A673 (cell line): ENCODE measurements around the gene HOMER1. TPM values are rescaled to one million over a fixed set of nuclear protein-coding genes. Genes with fewer than 3 reads are reported as not detected.

Source experiments
- BruUV-seq: library from RNA; stranded (reverse); fragments of 400-500 nt; replicated peaks from 2 replicates; lab custom pipeline; 2021; lab: Mats Ljungman, UMichigan
- CTCF ChIA-PET: fragments of 300-600 bp; sonication (Branson Sonifier 250); formaldehyde crosslinking; loops from one replicate; lab custom pipeline; 2022; ENCODE audit warnings: antibody characterized with exemption; lab: Charles Lee
- POLR2A ChIA-PET: fragments of 300-600 bp; sonication (Branson Sonifier 250); formaldehyde crosslinking; loops from one replicate; lab custom pipeline; 2022; ENCODE audit warnings: antibody characterized with exemption; ENCODE audit not compliant: low non-redundant PET; lab: Charles Lee
- DNase-seq: peaks from one replicate; pipeline ENCODE4 v3.0.0-alpha.2; 2015; ENCODE audit warnings: low spot score
- H3K27ac ChIP-seq: fragments of 200-600 bp; sonication (generic); 2 replicates; pipeline ENCODE4 v1.5.1; 2016; ENCODE audit warnings: mixed run types, low read depth, mild to moderate bottlenecking, mixed read lengths, antibody characterized with exemption, low read length; ENCODE audit not compliant: poor library complexity, severe bottlenecking
- H3K27me3 ChIP-seq: fragments of 200-600 bp; sonication (generic); replicated peaks from 2 replicates; pipeline ENCODE4 v1.6.1; 2017; ENCODE audit warnings: mixed run types, low read depth, mild to moderate bottlenecking, mixed read lengths, antibody characterized with exemption, low read length; ENCODE audit not compliant: insufficient read depth, poor library complexity
- H3K36me3 ChIP-seq: fragments of 200-600 bp; sonication (generic); 2 replicates; pipeline ENCODE4 v1.6.1; 2016; ENCODE audit warnings: mixed run types, mild to moderate bottlenecking, mixed read lengths, antibody characterized with exemption, low read length; ENCODE audit not compliant: insufficient read depth, poor library complexity, severe bottlenecking
- H3K4me1 ChIP-seq: fragments of 200-600 bp; sonication (generic); 2 replicates; pipeline ENCODE4 v1.6.1; 2017; ENCODE audit warnings: mixed run types, mild to moderate bottlenecking, mixed read lengths, antibody characterized with exemption, low read length; ENCODE audit not compliant: insufficient read depth, poor library complexity, severe bottlenecking
- H3K4me3 ChIP-seq: fragments of 200-600 bp; sonication (generic); 2 replicates; pipeline ENCODE4 v1.5.1; 2016; ENCODE audit warnings: low read depth, mixed run types, mild to moderate bottlenecking, mixed read lengths, low read length; ENCODE audit not compliant: poor library complexity, severe bottlenecking
- H3K9me3 ChIP-seq: fragments of 200-600 bp; sonication (generic); 2 replicates; pipeline ENCODE4 v1.6.1; 2016; ENCODE audit warnings: mixed run types, low read depth, mild to moderate bottlenecking, mixed read lengths, antibody characterized with exemption, low read length; ENCODE audit not compliant: poor library complexity, severe bottlenecking
- EZH2 ChIP-seq: fragments of 200-600 bp; sonication (generic); IDR thresholded peaks from 2 replicates; pipeline ENCODE4 v1.6.1; 2017; ENCODE audit warnings: borderline replicate concordance, low read depth, mild to moderate bottlenecking, mixed read lengths, antibody characterized with exemption, low read length; ENCODE audit not compliant: poor library complexity, severe bottlenecking
- intact Hi-C: fragments of 100-400 bp; cut with micrococcal nuclease; formaldehyde crosslinking; loops from one replicate; pipeline ENCODE4 v1.10.0; 2022; ENCODE audit not compliant: unreplicated experiment
- total RNA-seq: library from RNA; stranded (reverse); gene quantifications from 2 replicates; pipeline ENCODE4 v1.2.3, GENCODE V29; 2021
- TF ChIP-seq, protein P1 (sequence below): fragments of 300-800, 200-600 bp; sonication (generic); conservative IDR thresholded peaks from 2 replicates; pipeline ENCODE4 v1.5.1; 2017; ENCODE audit warnings: low read depth, mild to moderate bottlenecking, antibody characterized with exemption, low read length, moderate library complexity, mixed read lengths

Gene HOMER1
- total RNA-seq, 1 experiment from 2014 or later: 34.0 TPM

DNA sequence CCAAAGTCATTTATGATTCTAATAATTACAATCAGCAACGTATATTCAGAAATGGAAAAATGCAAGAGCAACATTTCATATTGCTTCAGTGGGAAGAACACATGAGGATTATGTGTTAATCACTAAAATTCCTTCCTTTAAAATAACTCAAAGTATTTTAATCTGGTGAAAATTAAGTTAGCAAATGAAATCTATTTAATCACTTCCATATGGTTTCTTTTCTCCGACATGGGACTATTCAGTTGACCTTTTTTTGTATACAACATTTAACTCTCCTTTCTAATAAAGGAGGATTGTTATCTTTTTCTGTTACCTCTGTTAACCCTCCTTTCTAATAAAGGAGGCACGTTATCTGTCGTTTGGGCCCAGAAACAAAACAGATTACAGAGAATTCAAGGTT is 59.9 kb downstream of the HOMER1 start:
- POLR2A ChIA-PET: no interaction called here
- H3K27me3 ChIP-seq: no peaks in the 10 kb centered on the region
- TF ChIP-seq, protein P1, sequence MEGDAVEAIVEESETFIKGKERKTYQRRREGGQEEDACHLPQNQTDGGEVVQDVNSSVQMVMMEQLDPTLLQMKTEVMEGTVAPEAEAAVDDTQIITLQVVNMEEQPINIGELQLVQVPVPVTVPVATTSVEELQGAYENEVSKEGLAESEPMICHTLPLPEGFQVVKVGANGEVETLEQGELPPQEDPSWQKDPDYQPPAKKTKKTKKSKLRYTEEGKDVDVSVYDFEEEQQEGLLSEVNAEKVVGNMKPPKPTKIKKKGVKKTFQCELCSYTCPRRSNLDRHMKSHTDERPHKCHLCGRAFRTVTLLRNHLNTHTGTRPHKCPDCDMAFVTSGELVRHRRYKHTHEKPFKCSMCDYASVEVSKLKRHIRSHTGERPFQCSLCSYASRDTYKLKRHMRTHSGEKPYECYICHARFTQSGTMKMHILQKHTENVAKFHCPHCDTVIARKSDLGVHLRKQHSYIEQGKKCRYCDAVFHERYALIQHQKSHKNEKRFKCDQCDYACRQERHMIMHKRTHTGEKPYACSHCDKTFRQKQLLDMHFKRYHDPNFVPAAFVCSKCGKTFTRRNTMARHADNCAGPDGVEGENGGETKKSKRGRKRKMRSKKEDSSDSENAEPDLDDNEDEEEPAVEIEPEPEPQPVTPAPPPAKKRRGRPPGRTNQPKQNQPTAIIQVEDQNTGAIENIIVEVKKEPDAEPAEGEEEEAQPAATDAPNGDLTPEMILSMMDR: no peak
- no peak for TF ChIP-seq EZH2
- BruUV-seq: no TSS peak
- DNase-seq: no peak
- CTCF ChIA-PET: no interaction called here
- no peaks in the 10 kb centered on the region for H3K9me3 ChIP-seq
- H3K27ac ChIP-seq: peak overlapping the region; percentile 34
- H3K36me3 ChIP-seq: no peaks in the 10 kb centered on the region
- no peak overlapping the region for H3K4me3 ChIP-seq
- intact Hi-C loops: no loop called here
- H3K4me1 ChIP-seq: peaks cover 16% of the 10 kb centered on the region

GRCh38 chr5:79448336-79448735 is 65.6 kb downstream of the HOMER1 start:
- BruUV-seq: no TSS peak
- Histone ChIP-seq H3K36me3 (peaks cover 3% of the 10 kb centered on the region), H3K9me3 (no peaks in the 10 kb centered on the region), H3K4me3 (no peak overlapping the region), H3K27ac (no peak overlapping the region), H3K4me1 (peaks cover 24% of the 10 kb centered on the region), H3K27me3 (no peaks in the 10 kb centered on the region)
- no peak for DNase-seq
- ChIA-PET POLR2A (no interaction called here), CTCF (no interaction called here)
- intact Hi-C loops: no loop called here
- TF ChIP-seq, protein P1: no peak
- TF ChIP-seq EZH2: no peak

DNA sequence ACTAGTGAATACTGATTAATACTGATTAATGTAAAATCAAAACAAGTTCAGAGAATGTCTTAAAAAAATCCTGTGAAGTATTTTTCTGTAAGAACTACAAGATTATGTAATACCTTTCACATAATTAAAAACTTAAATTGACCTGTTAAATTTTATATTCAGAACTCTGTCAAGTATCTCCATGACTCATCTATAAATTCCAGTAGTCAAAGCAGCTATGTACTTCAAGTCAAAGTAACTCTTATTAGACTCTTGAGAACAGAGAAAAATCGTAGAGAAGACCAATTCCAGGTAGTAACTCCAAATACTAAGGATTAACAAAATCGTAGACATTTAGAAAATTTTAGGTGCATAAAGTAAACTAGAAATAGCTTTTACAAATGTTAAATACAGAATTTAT is 77.1 kb downstream of the HOMER1 start:
- DNase-seq: no peak
- no peaks in the 10 kb centered on the region for H3K27me3 ChIP-seq
- peaks cover 19% of the 10 kb centered on the region for H3K4me1 ChIP-seq
- H3K9me3 ChIP-seq: no peaks in the 10 kb centered on the region
- H3K36me3 ChIP-seq: peaks cover 7% of the 10 kb centered on the region
- ChIA-PET POLR2A (no interaction called here), CTCF (no interaction called here)
- intact Hi-C loops: no loop called here
- BruUV-seq: no TSS peak
- no peak for TF ChIP-seq EZH2
- TF ChIP-seq, protein P1: no peak
- H3K4me3 ChIP-seq: no peak overlapping the region
- H3K27ac ChIP-seq: no peak overlapping the region
